Stomach (tissue), 4 donors: ENCODE data around the gene COA1.

ENCODE experiments used
- CTCF ChIP-seq, 7 experiments: fragments of 450-650 bp in 4 of 7; fragments of 200-600 bp in 3 of 7; sonication (generic) in 3 of 7; IDR thresholded peaks; one replicate each; pipeline ENCODE4 v1.5.1; 2016 to 2019; ENCODE audit warnings: antibody characterized with exemption in 7 of 7, control low read depth in 2 of 7, mild to moderate bottlenecking in 1 of 7
- POLR2AphosphoS5 ChIP-seq, 3 donors: sonication (generic); formaldehyde crosslinking; IDR thresholded peaks; one replicate each; pipeline ENCODE4 v1.6.1; 2016; ENCODE audit warnings: antibody characterized with exemption in 3 of 3

- TF ChIP-seq CTCF (IDR thresholded peaks at IDR 0.05) (no peak), POLR2AphosphoS5 (IDR thresholded peaks at IDR 0.05) (no peak)
Measured at GRCh38 chr7:43626695-43627094, 102.6 kb downstream of the COA1 start.
